Ovary (tissue), 9 donors: ENCODE data around the gene BCORL1. TPM values are rescaled to one million over a fixed set of nuclear protein-coding genes. Genes with fewer than 3 reads are reported as not detected.

Source experiments
- DNase-seq, 5 donors: peaks; one replicate each; pipeline ENCODE4 v3.0.0-alpha.2; 2019 to 2020
- H3K27ac ChIP-seq, 2 donors: fragments of 200-600 bp; one replicate each; pipeline versions ENCODE4 v1.5.1 to v1.8.0; 2019 to 2022
- H3K27me3 ChIP-seq: fragments of 200-600 bp; one replicate; pipeline ENCODE4 v1.8.0; 2022
- H3K36me3 ChIP-seq: fragments of 200-600 bp; sonication (generic); one replicate; pipeline ENCODE4 v1.5.1; 2019
- H3K4me1 ChIP-seq: one replicate; pipeline ENCODE4 v1.8.1; 2013; ENCODE audit warnings: mild to moderate bottlenecking, moderate library complexity; ENCODE audit not compliant: insufficient read depth
- H3K4me3 ChIP-seq: fragments of 200-600 bp; sonication (generic); one replicate; pipeline ENCODE4 v1.5.1; 2017
- H3K9me3 ChIP-seq, 2 donors: fragments of 200-600 bp in 1 of 2; sonication (generic) in 1 of 2; one replicate each; pipeline versions ENCODE4 v1.5.1 to v1.8.1; 2013 to 2019; ENCODE audit warnings: mild to moderate bottlenecking in 1 of 2, moderate library complexity in 1 of 2
- CTCF ChIP-seq, 3 donors: fragments of 450-650 bp in 2 of 3; fragments of 200-600 bp in 1 of 3; IDR thresholded peaks; one replicate each; pipeline versions ENCODE4 v1.5.1 to v1.8.0; 2016 to 2022; ENCODE audit warnings: antibody characterized with exemption in 3 of 3, mild to moderate bottlenecking in 1 of 3
- EP300 ChIP-seq: sonication (generic); formaldehyde crosslinking; IDR thresholded peaks from one replicate; pipeline ENCODE4 v1.6.1; 2017; ENCODE audit warnings: antibody characterized with exemption
- POLR2A ChIP-seq: fragments of 450-650 bp; IDR thresholded peaks from one replicate; pipeline ENCODE4 v1.6.1; 2017; ENCODE audit warnings: antibody characterized with exemption, mild to moderate bottlenecking, moderate library complexity
- WGBS, 3 donors: extraction: QIAGEN DNeasy Blood & Tissue Kit in 1 of 3; methylation state at CpG; one replicate each; pipeline versions ENCODE4 v1.1.5 to v1.1.7; 2013 to 2017; 5-methylcytosine and 5-hydroxymethylcytosine counted together
- intact Hi-C, 4 donors: fragments of 100-400 bp; cut with DNase I; formaldehyde crosslinking; loops; one replicate each; pipeline versions ENCODE4 v1.11.0 to v1.15.1; 2022 to 2023
- polyA plus RNA-seq, 2 donors: library from polyadenylated mRNA; stranded (reverse); fragments of 200-250 nt in 1 of 2; fragments of 350-450 nt in 1 of 2; fragmentation: Illumina TruSeq in 1 of 2; extraction: RNeasy Lipid Tissue Mini Kit (QIAGEN cat#74804) in 1 of 2; gene quantifications; one replicate each; pipeline ENCODE4 v1.2.3, GENCODE V29; 2013 to 2014
- total RNA-seq, 7 donors: library from RNA; depleted of rRNA in 2 of 7; stranded (reverse); fragments of >200 nt in 2 of 7; fragmentation: NEBNext Ultra II Directional in 3 of 7; extraction: Animal tissue kit (Norgen Biotek cat#: 25700) in 3 of 7; gene quantifications; one replicate each; pipeline versions ENCODE4 v1.1.0 to v1.2.4, GENCODE V29; 2016 to 2023
- donor health status: DM: no; HTN: no; CAD: no; lungs with moderate emphysema.
- donor health status: DM: no; HTN: no; CAD: no.
- donor health status: Bipolar disorder and iron deficiency.
- donor health status: DM: yes; HTN: yes; CAD: no.
- donor health status: DM: no; HTN: no; CAD: no.
- donor health status: DM: yes; HTN: yes; CAD: no.

The BCORL1 gene
- total and polyA plus RNA-seq, 9 donors = 3.3 to 45.1 (median 19.3) TPM

- no peaks in the 10 kb centered on the region for H3K27me3 ChIP-seq
- no peaks in the 10 kb centered on the region for H3K4me1 ChIP-seq
- H3K36me3 ChIP-seq = no peaks in the 10 kb centered on the region
- no peaks in the 10 kb centered on the region for H3K9me3 ChIP-seq
- H3K27ac ChIP-seq = no peak overlapping the region
- DNase-seq = no peak
- no peak for TF ChIP-seq POLR2A
- no peak for TF ChIP-seq CTCF (IDR thresholded peaks at IDR 0.05)
- no peak for TF ChIP-seq EP300
- H3K4me3 ChIP-seq = no peak overlapping the region
- intact Hi-C loops = loop anchor here in 2 of 4 donors (5.0 kb wide), 1 partner anchor 451 kb away; no protein-coding TSS in a partner anchor
- 69 to 70% (median 70%) methylated on average over 7 of the region's 7 CpGs for WGBS, 3 donors
Measured at GRCh38 chrX:130058652-130059051, 76.2 kb downstream of the BCORL1 start.

GRCh38 chrX:130060122-130061069, 78.0 kb downstream of the BCORL1 start:
- TF ChIP-seq EP300 (no peak), POLR2A (no peak), CTCF (IDR thresholded peaks at IDR 0.05) (peak; percentile 77 to 92 (median 86))
- H3K36me3 ChIP-seq = no peaks in the 10 kb centered on the region
- no peak overlapping the region for H3K27ac ChIP-seq
- peak; percentile 74 to 88 (median 84) for DNase-seq
- no peaks in the 10 kb centered on the region for H3K9me3 ChIP-seq
- H3K4me1 ChIP-seq = no peaks in the 10 kb centered on the region
- peak overlapping the region; percentile 33 for H3K4me3 ChIP-seq
- WGBS, 3 donors = 30 to 41% (median 37%) methylated on average over 60 to 87 of the region's 87 CpGs
- no peaks in the 10 kb centered on the region for H3K27me3 ChIP-seq
- intact Hi-C loops = loop anchor here (5.0 to 10.0 kb wide), 2 partner anchors 133 to 136 kb away; no protein-coding TSS in a partner anchor

GRCh38 chrX:130066975-130067615, 84.7 kb downstream of the BCORL1 start:
- Histone ChIP-seq H3K4me1 (no peaks in the 10 kb centered on the region), H3K27me3 (no peaks in the 10 kb centered on the region), H3K4me3 (no peak overlapping the region), H3K36me3 (no peaks in the 10 kb centered on the region), H3K27ac (no peak overlapping the region), H3K9me3 (no peaks in the 10 kb centered on the region)
- TF ChIP-seq EP300 (no peak), CTCF (IDR thresholded peaks at IDR 0.05) (no peak), POLR2A (no peak)
- intact Hi-C loops = loop anchor here in 1 of 4 donors (10.0 kb wide), 1 partner anchor 142 kb away; no protein-coding TSS in a partner anchor
- DNase-seq = peak in 2 of 5 donors; percentile 33 to 55
- WGBS, 3 donors = 55 to 60% (median 59%) methylated on average over 15 of the region's 15 CpGs

- WGBS, 3 donors = 73 to 77% (median 74%) methylated on average over 18 of the region's 18 CpGs
- H3K27ac ChIP-seq = no peak overlapping the region
- no peaks in the 10 kb centered on the region for H3K9me3 ChIP-seq
- no peaks in the 10 kb centered on the region for H3K27me3 ChIP-seq
- intact Hi-C loops = no loop called here
- no peaks in the 10 kb centered on the region for H3K36me3 ChIP-seq
- no peak overlapping the region for H3K4me3 ChIP-seq
- H3K4me1 ChIP-seq = no peaks in the 10 kb centered on the region
- DNase-seq = no peak
- TF ChIP-seq POLR2A = no peak
- no peak for TF ChIP-seq CTCF (IDR thresholded peaks at IDR 0.05)
Measured at GRCh38 chrX:130071611-130072344, 89.3 kb downstream of the BCORL1 start.
